Measurements from ENCODE around the gene MCUR1. TPM values are rescaled to one million over a fixed set of nuclear protein-coding genes. Genes with fewer than 3 reads are reported as not detected.
A peak's percentile ranks its signal among the peaks of the same experiment; 100 is the strongest.

The MCUR1 gene
- total and polyA plus RNA-seq, 9 of the 15 experiments (the other 6 are each of a cell fraction or from before 2014, with no cell fraction given) = 5.1 to 60.2 (median 41.4) TPM

DNA sequence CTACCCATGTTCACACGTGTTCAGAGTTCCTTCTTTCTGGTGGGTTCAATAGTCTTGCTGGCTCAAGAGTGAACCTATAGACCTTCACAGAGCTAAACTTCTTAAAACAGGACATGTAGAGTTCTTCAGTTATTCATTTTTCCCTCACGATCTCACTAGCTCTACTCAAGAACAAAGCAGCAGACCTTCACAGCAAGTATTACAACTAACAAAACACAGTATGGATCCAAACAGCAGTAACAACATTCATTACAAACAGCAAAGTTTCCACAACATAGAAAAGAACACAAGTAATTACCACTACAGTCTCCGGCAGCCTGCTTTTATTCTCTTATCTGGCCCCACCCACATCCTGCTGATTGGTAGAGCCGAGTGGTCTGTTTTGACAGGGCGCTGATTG is 39.5 kb upstream of the MCUR1 start:
- no peak overlapping the region for H3K27ac ChIP-seq (ENCODE audit: extremely low read depth, low read depth, low read length)
- TF ChIP-seq, protein P1, sequence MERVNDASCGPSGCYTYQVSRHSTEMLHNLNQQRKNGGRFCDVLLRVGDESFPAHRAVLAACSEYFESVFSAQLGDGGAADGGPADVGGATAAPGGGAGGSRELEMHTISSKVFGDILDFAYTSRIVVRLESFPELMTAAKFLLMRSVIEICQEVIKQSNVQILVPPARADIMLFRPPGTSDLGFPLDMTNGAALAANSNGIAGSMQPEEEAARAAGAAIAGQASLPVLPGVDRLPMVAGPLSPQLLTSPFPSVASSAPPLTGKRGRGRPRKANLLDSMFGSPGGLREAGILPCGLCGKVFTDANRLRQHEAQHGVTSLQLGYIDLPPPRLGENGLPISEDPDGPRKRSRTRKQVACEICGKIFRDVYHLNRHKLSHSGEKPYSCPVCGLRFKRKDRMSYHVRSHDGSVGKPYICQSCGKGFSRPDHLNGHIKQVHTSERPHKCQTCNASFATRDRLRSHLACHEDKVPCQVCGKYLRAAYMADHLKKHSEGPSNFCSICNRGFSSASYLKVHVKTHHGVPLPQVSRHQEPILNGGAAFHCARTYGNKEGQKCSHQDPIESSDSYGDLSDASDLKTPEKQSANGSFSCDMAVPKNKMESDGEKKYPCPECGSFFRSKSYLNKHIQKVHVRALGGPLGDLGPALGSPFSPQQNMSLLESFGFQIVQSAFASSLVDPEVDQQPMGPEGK (CRISPR knock-in tag; IDR thresholded peaks at IDR 0.05; ENCODE audit: borderline replicate concordance) = no peak
- TF ChIP-seq ZKSCAN1 (IDR thresholded peaks at IDR 0.05; ENCODE audit: low read depth, low read length) (no peak), EP300 (IDR thresholded peaks at IDR 0.05; ENCODE audit: low read length) (no peak), SETDB1 (IDR thresholded peaks at IDR 0.05; ENCODE audit: low read length) (no peak), SIX5 (IDR thresholded peaks at IDR 0.05; ENCODE audit: borderline replicate concordance in 1 of 2, insufficient read depth in 1 of 2, low read depth in 1 of 2, low read length in 2 of 2) (no peak), TEAD4 (IDR thresholded peaks at IDR 0.05; ENCODE audit: low read length) (no peak), TEAD4 (CRISPR knock-in tag; IDR thresholded peaks at IDR 0.05; ENCODE audit: borderline replicate concordance) (no peak), PHF21A (IDR thresholded peaks at IDR 0.05; ENCODE audit: borderline replicate concordance, low read depth) (no peak)
- TF ChIP-seq, protein P2, sequence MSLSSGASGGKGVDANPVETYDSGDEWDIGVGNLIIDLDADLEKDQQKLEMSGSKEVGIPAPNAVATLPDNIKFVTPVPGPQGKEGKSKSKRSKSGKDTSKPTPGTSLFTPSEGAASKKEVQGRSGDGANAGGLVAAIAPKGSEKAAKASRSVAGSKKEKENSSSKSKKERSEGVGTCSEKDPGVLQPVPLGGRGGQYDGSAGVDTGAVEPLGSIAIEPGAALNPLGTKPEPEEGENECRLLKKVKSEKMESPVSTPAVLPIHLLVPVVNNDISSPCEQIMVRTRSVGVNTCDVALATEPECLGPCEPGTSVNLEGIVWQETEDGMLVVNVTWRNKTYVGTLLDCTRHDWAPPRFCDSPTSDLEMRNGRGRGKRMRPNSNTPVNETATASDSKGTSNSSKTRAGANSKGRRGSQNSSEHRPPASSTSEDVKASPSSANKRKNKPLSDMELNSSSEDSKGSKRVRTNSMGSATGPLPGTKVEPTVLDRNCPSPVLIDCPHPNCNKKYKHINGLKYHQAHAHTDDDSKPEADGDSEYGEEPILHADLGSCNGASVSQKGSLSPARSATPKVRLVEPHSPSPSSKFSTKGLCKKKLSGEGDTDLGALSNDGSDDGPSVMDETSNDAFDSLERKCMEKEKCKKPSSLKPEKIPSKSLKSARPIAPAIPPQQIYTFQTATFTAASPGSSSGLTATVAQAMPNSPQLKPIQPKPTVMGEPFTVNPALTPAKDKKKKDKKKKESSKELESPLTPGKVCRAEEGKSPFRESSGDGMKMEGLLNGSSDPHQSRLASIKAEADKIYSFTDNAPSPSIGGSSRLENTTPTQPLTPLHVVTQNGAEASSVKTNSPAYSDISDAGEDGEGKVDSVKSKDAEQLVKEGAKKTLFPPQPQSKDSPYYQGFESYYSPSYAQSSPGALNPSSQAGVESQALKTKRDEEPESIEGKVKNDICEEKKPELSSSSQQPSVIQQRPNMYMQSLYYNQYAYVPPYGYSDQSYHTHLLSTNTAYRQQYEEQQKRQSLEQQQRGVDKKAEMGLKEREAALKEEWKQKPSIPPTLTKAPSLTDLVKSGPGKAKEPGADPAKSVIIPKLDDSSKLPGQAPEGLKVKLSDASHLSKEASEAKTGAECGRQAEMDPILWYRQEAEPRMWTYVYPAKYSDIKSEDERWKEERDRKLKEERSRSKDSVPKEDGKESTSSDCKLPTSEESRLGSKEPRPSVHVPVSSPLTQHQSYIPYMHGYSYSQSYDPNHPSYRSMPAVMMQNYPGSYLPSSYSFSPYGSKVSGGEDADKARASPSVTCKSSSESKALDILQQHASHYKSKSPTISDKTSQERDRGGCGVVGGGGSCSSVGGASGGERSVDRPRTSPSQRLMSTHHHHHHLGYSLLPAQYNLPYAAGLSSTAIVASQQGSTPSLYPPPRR (CRISPR knock-in tag; IDR thresholded peaks at IDR 0.05; ENCODE audit: borderline replicate concordance) = no peak
- TF ChIP-seq, protein P3, sequence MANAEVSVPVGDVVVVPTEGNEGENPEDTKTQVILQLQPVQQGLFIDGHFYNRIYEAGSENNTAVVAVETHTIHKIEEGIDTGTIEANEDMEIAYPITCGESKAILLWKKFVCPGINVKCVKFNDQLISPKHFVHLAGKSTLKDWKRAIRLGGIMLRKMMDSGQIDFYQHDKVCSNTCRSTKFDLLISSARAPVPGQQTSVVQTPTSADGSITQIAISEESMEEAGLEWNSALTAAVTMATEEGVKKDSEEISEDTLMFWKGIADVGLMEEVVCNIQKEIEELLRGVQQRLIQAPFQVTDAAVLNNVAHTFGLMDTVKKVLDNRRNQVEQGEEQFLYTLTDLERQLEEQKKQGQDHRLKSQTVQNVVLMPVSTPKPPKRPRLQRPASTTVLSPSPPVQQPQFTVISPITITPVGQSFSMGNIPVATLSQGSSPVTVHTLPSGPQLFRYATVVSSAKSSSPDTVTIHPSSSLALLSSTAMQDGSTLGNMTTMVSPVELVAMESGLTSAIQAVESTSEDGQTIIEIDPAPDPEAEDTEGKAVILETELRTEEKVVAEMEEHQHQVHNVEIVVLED (CRISPR knock-in tag; IDR thresholded peaks at IDR 0.05) = no peak
- TF ChIP-seq, protein P4, sequence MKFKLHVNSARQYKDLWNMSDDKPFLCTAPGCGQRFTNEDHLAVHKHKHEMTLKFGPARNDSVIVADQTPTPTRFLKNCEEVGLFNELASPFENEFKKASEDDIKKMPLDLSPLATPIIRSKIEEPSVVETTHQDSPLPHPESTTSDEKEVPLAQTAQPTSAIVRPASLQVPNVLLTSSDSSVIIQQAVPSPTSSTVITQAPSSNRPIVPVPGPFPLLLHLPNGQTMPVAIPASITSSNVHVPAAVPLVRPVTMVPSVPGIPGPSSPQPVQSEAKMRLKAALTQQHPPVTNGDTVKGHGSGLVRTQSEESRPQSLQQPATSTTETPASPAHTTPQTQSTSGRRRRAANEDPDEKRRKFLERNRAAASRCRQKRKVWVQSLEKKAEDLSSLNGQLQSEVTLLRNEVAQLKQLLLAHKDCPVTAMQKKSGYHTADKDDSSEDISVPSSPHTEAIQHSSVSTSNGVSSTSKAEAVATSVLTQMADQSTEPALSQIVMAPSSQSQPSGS (CRISPR knock-in tag; IDR thresholded peaks at IDR 0.05) = no peak

More for the DNA sequence above, 39.5 kb upstream of the MCUR1 start:
- H3K36me3 ChIP-seq (ENCODE audit: control insufficient read depth, insufficient read depth, low read length) = no peaks in the 10 kb centered on the region
- intact Hi-C loops (cut with micrococcal nuclease) (no loop called here), in situ Hi-C loops (cut with MboI) (no loop called here)
- no peak overlapping the region for H3K4me2 ChIP-seq (ENCODE audit: insufficient read depth, low read length)
- ATAC-seq = no peak
- 44% methylated on average over 4 of the region's 5 CpGs for WGBS (ENCODE audit: insufficient coverage, low coverage, missing lambda C conversion rate)
- H3K27me3 ChIP-seq (ENCODE audit: control insufficient read depth in 2 of 2, insufficient read depth in 2 of 2, low read length in 2 of 2) = no peaks in the 10 kb centered on the region
- H3K79me2 ChIP-seq (ENCODE audit: control insufficient read depth, insufficient read depth, low read length) = no peaks in the 10 kb centered on the region
- no peak for DNase-seq (ENCODE audit: extremely low read depth in 1 of 4, low spot score in 3 of 4)
- peaks cover 0 to 6% of the 10 kb centered on the region in 2 experiments; a peak in 1 of 5 replicates for H3K4me1 ChIP-seq (replicated peaks in 1 of 2; ENCODE audit: control insufficient read depth in 2 of 2, insufficient read depth in 2 of 2, low read length in 2 of 2)
- no peaks in the 10 kb centered on the region for H3K9me1 ChIP-seq (ENCODE audit: control insufficient read depth, insufficient read depth, low read length)
- H3K9ac ChIP-seq (ENCODE audit: insufficient read depth in 1 of 2, low read depth in 2 of 2, low read length in 2 of 2) = no peak overlapping the region
- ChIA-PET POLR2A (interaction anchor here (2.0 kb wide), 1 partner anchor 17 kb away, joined by 8 read pairs; no protein-coding TSS in a partner anchor), CTCF (ENCODE audit: low intra/inter-chr PET ratio) (no interaction called here)
- peak overlapping the region; percentile 35; the same call in 1 of the 2 replicates for H2AFZ ChIP-seq (ENCODE audit: low read depth, low read length)
- H4K20me1 ChIP-seq (replicated peaks; ENCODE audit: control insufficient read depth, insufficient read depth, low read length) = no peaks in the 10 kb centered on the region
- TSS peak; percentile 100 for BruUV-seq (replicated peaks)
- no peak for FAIRE-seq
- 0 out of 2 replicates have a peak, but pooled peaks cover 2% of the 10 kb centered on the region for H3K9me3 ChIP-seq (replicated peaks; ENCODE audit: control insufficient read depth, insufficient read depth, low read depth, low read length)
- no peak overlapping the region for H3K4me3 ChIP-seq

Measured in K562 (cell line).